NCI-H2107 treated with DMSO at 0.1 percent for 48 hours (cell line): Measurements from ENCODE around the gene AQP12B.
"Not testable (repeated sequence)": the region's sequence is repeated elsewhere in the genome, so short reads cannot be mapped to it uniquely, and the experiment has no call there.

Experiments
- DNase-seq: peaks from one replicate; lab custom pipeline; 2025; ENCODE audit not compliant: unreplicated experiment; lab: John Stamatoyannopoulos, UW

Gene AQP12B

GRCh38 chr2:240701736-240702639 lies 19.3 kb upstream of the AQP12B start:
- DNase-seq: no peak

DNA sequence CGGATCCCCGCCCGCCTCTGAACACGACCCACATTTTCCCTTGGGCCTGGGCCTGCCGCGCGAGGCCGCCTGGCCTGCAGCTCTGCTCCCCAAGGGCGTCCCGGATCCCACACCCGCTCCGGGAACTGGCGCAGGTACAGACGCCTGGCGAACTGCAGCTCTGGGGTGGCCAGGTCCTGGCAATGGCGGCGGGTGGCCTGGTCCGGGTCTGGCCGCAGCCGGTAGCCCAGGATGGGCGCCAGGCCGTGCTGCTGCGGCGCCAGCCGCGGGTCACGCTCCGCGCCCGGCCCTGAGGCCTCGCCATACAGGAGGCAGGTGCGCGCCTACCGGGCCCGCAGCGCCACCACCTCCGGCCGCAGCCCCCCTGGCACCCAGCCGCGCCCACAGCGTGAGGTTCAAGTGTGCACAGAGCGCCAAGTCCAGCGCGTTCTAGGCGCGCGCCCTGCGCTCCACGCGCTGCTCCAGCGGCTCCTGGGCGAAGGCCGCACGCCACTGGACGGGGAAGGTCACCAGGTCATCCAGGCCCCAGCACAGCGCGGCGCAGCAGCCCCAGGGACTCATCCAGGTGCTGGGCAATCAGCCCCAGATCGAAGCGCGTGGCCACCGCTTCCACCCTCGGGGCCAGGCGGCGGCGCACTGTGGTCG lies 18.5 kb upstream of the AQP12B start:
- DNase-seq: no peak

DNA sequence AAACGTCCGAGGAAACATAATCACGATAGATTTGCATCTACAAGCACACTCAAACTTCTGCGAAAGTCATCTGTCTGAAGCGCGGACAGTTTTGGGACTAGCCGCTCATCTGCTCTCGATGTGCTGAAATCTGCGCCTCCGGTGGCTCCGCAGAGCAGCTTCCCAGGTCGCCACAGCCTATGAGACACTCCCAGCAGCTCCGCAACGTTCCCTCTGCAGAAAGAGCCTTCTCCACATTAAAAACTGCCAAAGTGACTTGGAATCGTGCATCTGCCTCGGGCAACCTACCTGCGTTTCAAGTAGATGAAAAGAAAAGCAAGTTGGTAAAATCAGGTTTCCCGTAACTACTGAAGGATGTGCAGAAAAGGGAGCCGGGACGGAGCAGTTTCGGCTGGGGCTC lies 17.9 kb upstream of the AQP12B start:
- DNase-seq: not testable (repeated sequence)

DNA sequence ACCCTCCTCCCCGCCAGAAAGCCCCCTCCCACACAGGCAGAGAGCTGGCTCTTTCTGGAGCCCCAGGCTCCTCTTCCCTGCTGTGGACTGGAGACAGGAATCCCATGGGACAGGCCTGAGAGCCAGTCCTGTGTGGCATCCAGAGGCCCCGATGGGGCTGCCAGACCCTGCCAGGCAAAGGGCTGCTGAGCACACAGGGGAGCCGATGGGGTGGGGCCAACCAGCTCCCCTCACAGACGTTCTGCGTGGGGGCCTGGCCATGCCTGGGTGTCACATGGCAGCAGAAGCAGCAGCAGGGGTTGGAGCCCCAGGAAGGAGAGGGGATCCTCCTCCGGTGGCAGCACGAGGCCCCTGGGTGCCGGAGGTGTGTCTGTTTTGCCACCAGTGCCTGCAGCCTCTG lies 17.1 kb upstream of the AQP12B start:
- not testable (repeated sequence) for DNase-seq

- not testable (repeated sequence) for DNase-seq
Observed at GRCh38 chr2:240698852-240699561, 16.3 kb upstream of the AQP12B start.

GRCh38 chr2:240696469-240696868 lies 13.8 kb upstream of the AQP12B start:
- not testable (repeated sequence) for DNase-seq

DNA sequence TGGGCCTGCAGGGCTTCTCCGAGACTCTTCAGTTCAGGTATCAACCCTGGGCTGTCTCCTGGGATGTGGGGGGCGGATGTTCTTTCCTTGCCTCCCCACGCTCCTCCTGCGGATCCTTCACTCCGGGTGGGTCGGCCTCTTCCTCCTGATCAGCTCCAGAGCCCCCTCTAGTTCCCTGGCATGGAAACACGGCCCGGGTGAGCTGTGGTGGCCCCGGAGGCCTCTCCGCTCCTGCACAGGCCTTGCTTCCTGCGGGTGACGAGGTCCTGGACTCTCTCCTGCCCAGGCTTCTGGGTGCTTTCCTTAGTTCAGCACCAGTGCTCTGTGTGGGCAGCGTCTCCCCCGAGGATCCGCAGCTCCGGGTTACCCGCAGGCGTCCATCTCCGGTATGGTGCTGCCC lies 12.9 kb upstream of the AQP12B start:
- not testable (repeated sequence) for DNase-seq

DNA sequence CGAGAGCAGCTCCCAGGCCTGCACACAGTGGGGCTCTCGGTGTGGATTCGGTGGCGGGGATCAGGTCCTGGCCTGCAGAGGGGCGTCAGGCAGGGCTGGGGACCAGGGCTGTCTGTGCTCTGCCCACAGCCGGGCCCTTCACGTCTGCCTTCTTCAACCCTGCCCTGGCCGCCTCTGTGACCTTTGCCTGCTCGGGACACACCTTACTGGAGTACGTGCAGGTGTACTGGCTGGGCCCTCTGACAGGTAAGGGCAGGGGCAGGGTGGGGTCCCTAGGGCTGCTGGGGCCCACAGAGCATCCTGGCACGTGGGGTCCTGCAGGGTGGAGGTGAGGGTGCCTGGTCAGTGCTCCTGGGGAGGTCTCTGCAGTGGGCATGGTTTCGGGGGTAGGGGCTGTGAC lies 11.6 kb upstream of the AQP12B start:
- DNase-seq: not testable (repeated sequence)

DNA sequence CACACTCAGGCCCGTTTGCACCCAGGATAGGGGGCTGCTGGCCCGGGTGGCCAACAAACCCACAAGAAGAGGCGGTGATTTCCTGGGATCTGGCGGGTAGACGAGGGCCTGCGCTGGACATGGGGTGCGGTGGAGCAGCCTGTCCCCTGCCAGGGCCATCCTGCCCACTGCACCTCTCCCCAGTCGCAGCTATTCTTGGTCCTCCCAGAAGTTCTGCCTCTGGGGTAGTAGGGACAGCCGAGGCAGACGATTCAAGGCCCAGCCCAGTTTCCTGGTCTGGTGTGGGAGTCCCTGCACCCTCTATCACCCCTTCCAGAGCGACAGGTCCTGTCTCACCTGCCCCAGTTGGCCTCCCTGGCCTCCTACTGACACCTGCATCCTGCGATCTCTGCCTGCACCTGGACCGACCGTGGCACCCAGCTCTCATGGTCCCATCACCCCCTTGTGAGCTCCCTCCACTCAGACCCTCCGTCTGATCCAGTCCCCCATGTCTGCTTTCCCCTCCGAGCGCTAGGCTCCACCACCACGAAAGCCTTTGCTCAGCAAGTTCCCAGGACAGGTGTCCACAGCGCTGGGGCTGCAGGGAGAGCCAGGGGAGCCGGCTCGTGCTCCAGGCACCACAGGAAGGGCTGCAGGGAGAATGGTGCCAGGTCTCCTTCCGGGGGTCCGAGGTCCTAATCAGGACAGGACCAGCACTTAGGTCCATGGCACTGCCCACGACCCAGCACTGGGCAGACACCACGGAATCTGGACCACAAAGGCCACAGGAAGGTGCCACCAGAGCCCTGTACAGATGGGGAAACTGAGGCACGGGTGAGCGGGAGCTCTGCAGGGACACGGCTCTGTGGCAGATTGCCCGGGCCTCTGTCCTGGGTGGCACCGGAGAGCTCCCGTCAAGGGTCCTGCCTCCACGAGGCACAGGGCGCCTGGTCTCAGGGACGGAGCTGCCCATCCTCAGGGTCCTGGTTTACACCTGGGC lies 10.2 kb upstream of the AQP12B start:
- not testable (repeated sequence) for DNase-seq

DNA sequence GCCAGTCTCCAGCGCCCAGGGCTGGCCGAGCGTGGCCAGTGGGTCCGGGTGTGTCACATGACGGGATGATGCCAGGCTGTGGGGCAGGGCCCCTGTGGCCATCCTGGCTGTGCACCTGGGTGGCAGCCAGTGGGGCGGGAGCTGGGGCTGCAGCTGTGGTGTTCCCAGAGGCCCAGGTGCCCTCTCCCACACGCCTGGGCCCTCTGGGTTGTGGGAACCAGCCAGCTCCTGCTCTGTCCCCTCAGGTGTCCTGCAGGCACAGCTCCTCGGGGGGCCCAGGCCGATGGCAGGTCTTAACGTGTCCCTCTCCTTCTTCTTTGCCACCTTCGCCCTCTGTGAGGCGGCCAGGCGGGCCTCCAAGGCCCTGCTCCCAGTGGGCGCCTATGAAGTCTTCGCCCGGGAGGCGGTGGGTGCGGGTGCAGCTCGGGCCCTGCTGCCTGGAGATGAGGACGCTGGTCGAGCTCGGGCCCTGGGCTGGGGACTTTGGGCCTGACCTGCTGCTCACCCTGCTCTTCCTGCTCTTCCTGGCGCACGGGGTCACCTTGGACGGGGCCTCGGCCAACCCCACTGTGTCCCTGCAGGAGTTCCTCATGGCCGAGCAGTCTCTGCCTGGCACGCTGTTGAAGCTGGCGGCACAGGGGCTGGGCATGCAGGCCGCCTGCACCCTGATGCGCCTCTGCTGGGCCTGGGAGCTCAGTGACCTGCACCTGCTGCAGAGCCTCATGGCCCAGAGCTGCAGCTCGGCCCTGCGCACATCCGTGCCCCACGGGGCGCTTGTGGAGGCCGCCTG lies 9.1 kb upstream of the AQP12B start, which contains the start of gene AQP12A:
AQP12A (plus strand) TSS at position 236 of the 790 bp plus-strand sequence; CDS start at position 284, 48 bp downstream.
- not testable (repeated sequence) for DNase-seq

DNA sequence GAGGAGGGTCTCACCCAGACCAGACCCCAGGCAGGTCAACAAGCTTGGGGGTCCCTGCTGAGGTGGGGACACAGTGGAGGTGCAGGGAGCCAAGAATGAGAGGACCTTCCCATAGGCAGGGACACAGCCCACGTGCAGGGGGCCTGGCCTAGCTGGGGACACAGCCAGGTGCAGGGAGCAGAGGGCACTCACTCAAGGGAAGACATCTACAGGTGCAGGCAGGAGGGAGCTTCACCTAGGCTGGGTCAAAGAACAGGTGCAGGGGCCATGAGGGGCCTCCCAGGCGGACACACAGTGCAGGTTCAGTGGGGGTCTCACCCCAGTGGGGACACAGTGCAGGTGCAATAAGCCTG lies 8.4 kb upstream of the AQP12B start:
- DNase-seq: not testable (repeated sequence)

- DNase-seq: not testable (repeated sequence)
Observed at GRCh38 chr2:240690421-240691074, 7.9 kb upstream of the AQP12B start.

GRCh38 chr2:240689975-240690374 lies 7.3 kb upstream of the AQP12B start:
- no peak for DNase-seq

- no peak for DNase-seq
Observed at GRCh38 chr2:240688553-240688919, 5.9 kb upstream of the AQP12B start.

GRCh38 chr2:240687741-240688552 lies 5.3 kb upstream of the AQP12B start:
- DNase-seq: no peak

DNA sequence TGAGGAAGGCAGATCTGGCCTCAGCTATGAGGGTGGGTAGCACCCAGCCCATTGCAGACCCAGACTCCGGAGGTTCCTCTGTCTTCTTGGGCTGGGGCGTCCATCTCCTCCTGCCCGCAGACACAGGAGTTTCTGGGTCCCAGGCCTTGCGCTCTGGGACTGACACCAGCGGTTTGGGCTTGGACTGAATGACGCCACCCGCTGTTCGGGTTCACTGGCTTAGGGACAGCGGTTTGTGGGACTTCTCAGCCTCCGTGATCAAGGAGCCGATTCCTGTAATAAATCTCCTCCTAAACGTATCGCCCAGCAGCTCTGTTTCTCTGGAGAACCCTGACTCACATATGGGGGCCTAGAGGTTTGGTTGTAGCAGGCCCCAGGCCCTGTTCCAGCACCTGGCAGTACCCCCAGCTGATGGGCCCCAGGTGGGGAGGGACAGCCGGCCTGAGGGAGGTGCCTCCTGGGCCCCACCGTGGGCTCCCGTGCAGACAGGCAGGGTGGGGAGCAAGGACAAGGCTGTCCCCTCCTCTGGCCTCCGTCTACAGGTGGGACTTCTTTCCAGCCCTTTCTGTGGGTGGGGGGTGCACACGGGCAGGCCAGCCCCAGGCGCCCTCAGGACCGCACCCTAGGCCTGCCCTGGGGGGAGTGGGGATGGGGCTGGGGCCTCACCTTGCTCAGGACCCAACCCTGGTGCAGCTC lies 4.5 kb upstream of the AQP12B start:
- no peak for DNase-seq

GRCh38 chr2:240686460-240686859 lies 3.8 kb upstream of the AQP12B start:
- no peak for DNase-seq
